Fibroblast of skin of right quadriceps (primary cell): ENCODE measurements around the gene TACC2.

Experiments used
- DNase-seq: peaks from one replicate; pipeline ENCODE4 v3.0.0-alpha.2; 2013

Gene TACC2

GRCh38 chr10:122303271-122304053 is 314.5 kb downstream of the TACC2 start:
- DNase-seq = no peak
